PFSK-1 (cell line): ENCODE results near the gene DYNLL1.

Experiments used
- FOXP2 ChIP-seq: optimal IDR thresholded peaks from 2 replicates; pipeline ENCODE3; 2011; ENCODE audit warnings: borderline replicate concordance, control low read depth, inconsistent platforms; ENCODE audit not compliant: insufficient read depth; ENCODE audit errors: extremely low read length, extremely low read depth
- POLR2AphosphoS5 ChIP-seq: IDR thresholded peaks from 2 replicates; pipeline ENCODE4 v1.6.1; 2012; ENCODE audit warnings: low read depth, mild to moderate bottlenecking, control low read depth, low read length, moderate library complexity
- SIN3A ChIP-seq: IDR thresholded peaks from 2 replicates; pipeline ENCODE4 v1.6.1; 2012; ENCODE audit warnings: mild to moderate bottlenecking, low read length, moderate library complexity, borderline replicate concordance; ENCODE audit not compliant: insufficient read depth
- TAF1 ChIP-seq: IDR thresholded peaks from 2 replicates; pipeline ENCODE4 v1.6.1; 2012; ENCODE audit warnings: low read length, control low read depth, borderline replicate concordance; ENCODE audit not compliant: insufficient read depth
- TF ChIP-seq, protein P1 (sequence below), 2 experiments: IDR thresholded peaks; 2 replicates each; pipeline versions ENCODE4 v1.6.1 to v1.8.0; 2011 to 2012; ENCODE audit warnings: low read depth in 2 of 2, low read length in 2 of 2, control low read depth in 1 of 2, inconsistent platforms in 1 of 2, mild to moderate bottlenecking in 1 of 2, moderate library complexity in 1 of 2; ENCODE audit not compliant: insufficient read depth in 1 of 2

The DYNLL1 gene

DNA sequence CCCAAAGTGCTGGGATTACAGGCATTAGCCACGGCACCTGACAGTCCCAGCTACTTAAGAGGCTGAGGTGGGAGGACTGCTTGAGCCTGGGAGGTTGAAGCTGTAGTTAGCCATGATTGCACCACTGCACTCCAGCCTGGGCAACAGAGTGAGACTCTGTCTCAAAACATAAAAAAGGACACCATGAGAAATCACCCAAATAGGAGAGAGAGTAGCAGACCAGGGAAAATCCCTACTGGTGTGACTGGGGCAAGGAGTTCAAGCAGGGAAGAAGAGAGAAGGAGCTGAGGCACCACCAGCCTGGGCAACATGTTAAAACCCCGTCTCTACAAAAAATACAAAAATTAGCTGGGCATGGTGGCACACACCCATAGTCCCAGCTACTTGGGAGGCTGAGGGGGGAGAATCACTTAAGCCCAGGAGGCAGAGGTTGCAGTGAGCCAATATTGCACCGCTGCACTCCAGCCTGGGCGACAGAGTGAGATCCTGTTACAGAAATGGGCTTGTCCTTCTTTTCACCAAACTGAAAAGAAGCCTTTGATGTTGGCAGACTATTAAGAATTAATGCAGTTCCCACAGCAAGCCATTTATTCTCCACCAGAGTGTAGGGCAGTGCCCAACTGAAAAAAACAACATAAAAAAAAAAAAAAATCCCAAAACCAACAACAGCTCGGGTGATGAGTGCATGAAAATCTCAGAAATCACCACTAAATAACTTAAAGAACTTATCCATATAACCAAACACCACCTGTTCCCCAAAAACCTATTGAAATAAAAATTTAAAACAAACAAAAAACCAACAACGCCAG, 21.9 kb upstream of the DYNLL1 start:
- TF ChIP-seq SIN3A (no peak), POLR2AphosphoS5 (no peak), FOXP2 (no peak), TAF1 (no peak)
- TF ChIP-seq, protein P1, sequence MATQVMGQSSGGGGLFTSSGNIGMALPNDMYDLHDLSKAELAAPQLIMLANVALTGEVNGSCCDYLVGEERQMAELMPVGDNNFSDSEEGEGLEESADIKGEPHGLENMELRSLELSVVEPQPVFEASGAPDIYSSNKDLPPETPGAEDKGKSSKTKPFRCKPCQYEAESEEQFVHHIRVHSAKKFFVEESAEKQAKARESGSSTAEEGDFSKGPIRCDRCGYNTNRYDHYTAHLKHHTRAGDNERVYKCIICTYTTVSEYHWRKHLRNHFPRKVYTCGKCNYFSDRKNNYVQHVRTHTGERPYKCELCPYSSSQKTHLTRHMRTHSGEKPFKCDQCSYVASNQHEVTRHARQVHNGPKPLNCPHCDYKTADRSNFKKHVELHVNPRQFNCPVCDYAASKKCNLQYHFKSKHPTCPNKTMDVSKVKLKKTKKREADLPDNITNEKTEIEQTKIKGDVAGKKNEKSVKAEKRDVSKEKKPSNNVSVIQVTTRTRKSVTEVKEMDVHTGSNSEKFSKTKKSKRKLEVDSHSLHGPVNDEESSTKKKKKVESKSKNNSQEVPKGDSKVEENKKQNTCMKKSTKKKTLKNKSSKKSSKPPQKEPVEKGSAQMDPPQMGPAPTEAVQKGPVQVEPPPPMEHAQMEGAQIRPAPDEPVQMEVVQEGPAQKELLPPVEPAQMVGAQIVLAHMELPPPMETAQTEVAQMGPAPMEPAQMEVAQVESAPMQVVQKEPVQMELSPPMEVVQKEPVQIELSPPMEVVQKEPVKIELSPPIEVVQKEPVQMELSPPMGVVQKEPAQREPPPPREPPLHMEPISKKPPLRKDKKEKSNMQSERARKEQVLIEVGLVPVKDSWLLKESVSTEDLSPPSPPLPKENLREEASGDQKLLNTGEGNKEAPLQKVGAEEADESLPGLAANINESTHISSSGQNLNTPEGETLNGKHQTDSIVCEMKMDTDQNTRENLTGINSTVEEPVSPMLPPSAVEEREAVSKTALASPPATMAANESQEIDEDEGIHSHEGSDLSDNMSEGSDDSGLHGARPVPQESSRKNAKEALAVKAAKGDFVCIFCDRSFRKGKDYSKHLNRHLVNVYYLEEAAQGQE (IDR thresholded peaks at IDR 0.05; ENCODE audit: insufficient read depth in 1 of 2, low read depth in 2 of 2, low read length in 2 of 2), result no peak

DNA sequence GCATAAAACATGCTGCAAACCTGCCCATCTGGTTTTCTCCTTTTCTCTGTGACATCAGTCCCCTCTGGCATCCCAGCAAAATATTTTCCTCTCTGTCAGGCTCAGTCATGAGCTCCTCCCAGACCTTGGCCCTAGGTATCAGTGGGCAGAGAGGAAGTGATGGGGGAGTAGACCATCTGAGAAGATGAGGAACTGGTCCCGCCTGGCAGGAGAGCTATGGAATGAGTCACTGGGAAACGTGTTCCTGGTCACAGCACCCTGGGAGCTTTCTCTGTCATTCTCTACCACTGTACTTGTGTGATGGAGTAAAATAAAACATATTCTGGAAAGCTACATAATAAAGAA, 21.3 kb upstream of the DYNLL1 start:
- TF ChIP-seq POLR2AphosphoS5, result no peak
- no peak for TF ChIP-seq TAF1
- no peak for TF ChIP-seq SIN3A
- TF ChIP-seq, protein P1 (IDR thresholded peaks at IDR 0.05; ENCODE audit: insufficient read depth in 1 of 2, low read depth in 2 of 2, low read length in 2 of 2), result no peak
- no peak for TF ChIP-seq FOXP2

DNA sequence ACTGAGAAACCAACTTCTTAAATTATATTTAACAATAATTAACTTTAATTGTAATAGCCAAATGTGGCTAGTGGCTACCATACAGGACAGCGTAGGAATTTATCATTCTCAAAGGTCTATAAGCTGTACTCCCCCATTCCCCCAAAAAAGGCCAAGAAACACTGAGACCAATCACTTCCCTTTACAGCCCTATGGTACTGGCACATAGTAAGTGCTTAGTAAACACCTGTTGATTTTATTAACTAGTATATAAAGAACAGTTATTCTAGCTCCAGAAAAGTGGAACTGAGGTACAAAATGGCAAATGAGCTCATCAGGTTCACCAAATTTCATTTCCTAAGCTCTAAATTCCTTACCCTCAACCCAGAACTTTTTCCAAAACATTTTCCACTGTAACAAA, 20.3 kb upstream of the DYNLL1 start:
- TF ChIP-seq FOXP2, result no peak
- no peak for TF ChIP-seq POLR2AphosphoS5
- no peak for TF ChIP-seq TAF1
- no peak for TF ChIP-seq SIN3A

- TF ChIP-seq FOXP2, result no peak
Observed at GRCh38 chr12:120479458-120479857, 16.5 kb upstream of the DYNLL1 start.

DNA sequence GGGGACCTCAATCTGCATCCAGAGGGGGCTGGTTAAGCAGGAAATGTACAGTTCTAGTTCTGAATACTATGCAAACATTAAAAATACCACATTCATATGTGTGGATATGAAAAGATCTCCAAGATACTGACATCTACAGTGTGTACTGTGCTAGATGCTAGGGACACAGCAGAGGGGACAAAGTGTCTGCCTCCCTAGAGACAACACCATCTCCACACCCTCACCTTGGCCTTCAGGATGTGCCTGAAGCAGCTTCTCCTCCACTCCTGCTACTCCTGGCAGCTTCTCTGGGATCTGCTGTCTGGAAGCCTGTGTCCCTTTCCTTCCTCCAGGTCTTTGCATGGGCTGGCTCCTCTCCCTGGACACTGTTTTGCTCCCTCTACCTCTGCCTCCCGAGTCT, 15.7 kb upstream of the DYNLL1 start:
- TF ChIP-seq TAF1 (no peak), POLR2AphosphoS5 (no peak), SIN3A (no peak)

- TF ChIP-seq POLR2AphosphoS5, result no peak
- TF ChIP-seq, protein P1 (IDR thresholded peaks at IDR 0.05; ENCODE audit: insufficient read depth in 1 of 2, low read depth in 2 of 2, low read length in 2 of 2), result no peak
- TF ChIP-seq SIN3A, result no peak
- no peak for TF ChIP-seq FOXP2
Observed at GRCh38 chr12:120481022-120481767, 14.7 kb upstream of the DYNLL1 start.

DNA sequence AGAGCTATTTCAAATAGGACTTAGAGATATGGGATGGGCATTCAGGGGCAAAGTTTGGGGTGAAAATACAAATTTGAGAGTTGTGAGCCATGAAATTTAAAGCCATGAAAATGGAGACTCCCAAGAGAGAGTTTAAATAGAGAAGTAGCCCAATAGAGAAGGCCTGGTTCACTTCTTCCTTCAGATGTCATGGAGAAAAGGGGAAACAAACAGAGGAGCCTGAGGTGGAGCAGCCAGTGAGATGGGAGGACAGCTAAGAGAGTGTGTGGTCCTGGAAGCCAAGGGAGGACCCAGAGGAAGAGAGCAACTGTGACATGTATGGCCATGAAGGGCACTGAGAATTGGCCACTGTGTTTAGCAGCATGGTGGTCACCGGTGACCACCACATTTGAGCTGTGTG, 12.3 kb upstream of the DYNLL1 start:
- no peak for TF ChIP-seq POLR2AphosphoS5
- no peak for TF ChIP-seq TAF1
- TF ChIP-seq FOXP2, result no peak
- TF ChIP-seq, protein P1 (IDR thresholded peaks at IDR 0.05; ENCODE audit: insufficient read depth in 1 of 2, low read depth in 2 of 2, low read length in 2 of 2), result no peak
- TF ChIP-seq SIN3A, result no peak
